AG08396 (cell line): ENCODE results near the gene FRMD4A.
"Not testable (repeated sequence)": the region's sequence is repeated elsewhere in the genome, so short reads cannot be mapped to it uniquely, and the experiment has no call there.

Experiments
- DNase-seq: peaks from one replicate; pipeline ENCODE4 v3.0.0; 2012; ENCODE audit warnings: low spot score, mixed read lengths

The FRMD4A gene

GRCh38 chr10:14240253-14241189 is 90.2 kb downstream of the FRMD4A start:
- no peak for DNase-seq

GRCh38 chr10:14238659-14239058 is 92.1 kb downstream of the FRMD4A start:
- not testable (repeated sequence) for DNase-seq

- DNase-seq: no peak
Observed at GRCh38 chr10:14236341-14236740, 94.4 kb downstream of the FRMD4A start.

- DNase-seq: no peak
Observed at GRCh38 chr10:14235566-14236195, 95.0 kb downstream of the FRMD4A start.

- DNase-seq: no peak
Observed at GRCh38 chr10:14233566-14233965, 97.2 kb downstream of the FRMD4A start.

- DNase-seq: not testable (repeated sequence)
Observed at GRCh38 chr10:14228798-14229197, 101.9 kb downstream of the FRMD4A start.

- DNase-seq: no peak
Observed at GRCh38 chr10:14225379-14225778, 105.3 kb downstream of the FRMD4A start.

GRCh38 chr10:14220026-14220425 is 110.7 kb downstream of the FRMD4A start:
- no peak for DNase-seq

- no peak for DNase-seq
Observed at GRCh38 chr10:14219411-14219810, 111.3 kb downstream of the FRMD4A start.

- DNase-seq: no peak
Observed at GRCh38 chr10:14215641-14216040, 115.1 kb downstream of the FRMD4A start.

GRCh38 chr10:14213703-14214102 is 117.0 kb downstream of the FRMD4A start:
- not testable (repeated sequence) for DNase-seq

- no peak for DNase-seq
Observed at GRCh38 chr10:14211610-14212009, 119.1 kb downstream of the FRMD4A start.

GRCh38 chr10:14208231-14208630 is 122.5 kb downstream of the FRMD4A start:
- DNase-seq: no peak

- no peak for DNase-seq
Observed at GRCh38 chr10:14205233-14205632, 125.5 kb downstream of the FRMD4A start.

GRCh38 chr10:14200698-14201544 is 129.8 kb downstream of the FRMD4A start:
- no peak for DNase-seq

- DNase-seq: not testable (repeated sequence)
Observed at GRCh38 chr10:14199098-14199497, 131.6 kb downstream of the FRMD4A start.

- DNase-seq: no peak
Observed at GRCh38 chr10:14198078-14198477, 132.6 kb downstream of the FRMD4A start.

- no peak for DNase-seq
Observed at GRCh38 chr10:14196113-14196512, 134.6 kb downstream of the FRMD4A start.

- no peak for DNase-seq
Observed at GRCh38 chr10:14195433-14195832, 135.3 kb downstream of the FRMD4A start.

GRCh38 chr10:14192746-14193145 is 138.0 kb downstream of the FRMD4A start:
- no peak for DNase-seq

- no peak for DNase-seq
Observed at GRCh38 chr10:14191871-14192270, 138.9 kb downstream of the FRMD4A start.

GRCh38 chr10:14191407-14191806 is 139.3 kb downstream of the FRMD4A start:
- no peak for DNase-seq
